Mucosa of rectum (tissue), 2 donors: ENCODE results near the gene DHRSX.
A peak's percentile ranks its signal among the peaks of the same experiment; 100 is the strongest.
"Not testable (repeated sequence)": the region's sequence is repeated elsewhere in the genome, so short reads cannot be mapped to it uniquely, and the experiment has no call there.

Source experiments
- H3K27ac ChIP-seq, 2 donors: one replicate each; pipeline ENCODE4 v1.7.0; 2013; ENCODE audit warnings: inconsistent platforms in 2 of 2, low read depth in 2 of 2, low read length in 2 of 2
- H3K27me3 ChIP-seq, 2 donors: one replicate each; pipeline ENCODE4 v1.7.0; 2013; ENCODE audit warnings: low read length in 2 of 2; ENCODE audit not compliant: control insufficient read depth in 2 of 2, insufficient read depth in 2 of 2
- H3K36me3 ChIP-seq, 2 donors: one replicate each; pipeline ENCODE4 v1.7.0; 2013; ENCODE audit warnings: low read length in 2 of 2; ENCODE audit not compliant: control insufficient read depth in 2 of 2, insufficient read depth in 2 of 2
- H3K4me1 ChIP-seq, 2 donors: one replicate each; pipeline ENCODE4 v1.7.0; 2013; ENCODE audit warnings: low read length in 2 of 2, mild to moderate bottlenecking in 1 of 2; ENCODE audit not compliant: control insufficient read depth in 2 of 2, insufficient read depth in 2 of 2
- H3K4me3 ChIP-seq, 2 donors: one replicate each; pipeline ENCODE4 v1.7.0; 2013; ENCODE audit warnings: low read length in 2 of 2
- H3K9ac ChIP-seq, 2 donors: one replicate each; pipeline ENCODE4 v1.7.0; 2013; ENCODE audit warnings: low read length in 2 of 2, low read depth in 1 of 2, mild to moderate bottlenecking in 1 of 2
- H3K9me3 ChIP-seq, 2 donors: one replicate each; pipeline ENCODE4 v1.7.0; 2013; ENCODE audit warnings: low read length in 2 of 2; ENCODE audit not compliant: control insufficient read depth in 2 of 2
- donor health status: healthy.
- donor health status: Normal muscosa, but diverticular disease.

Gene DHRSX

DNA sequence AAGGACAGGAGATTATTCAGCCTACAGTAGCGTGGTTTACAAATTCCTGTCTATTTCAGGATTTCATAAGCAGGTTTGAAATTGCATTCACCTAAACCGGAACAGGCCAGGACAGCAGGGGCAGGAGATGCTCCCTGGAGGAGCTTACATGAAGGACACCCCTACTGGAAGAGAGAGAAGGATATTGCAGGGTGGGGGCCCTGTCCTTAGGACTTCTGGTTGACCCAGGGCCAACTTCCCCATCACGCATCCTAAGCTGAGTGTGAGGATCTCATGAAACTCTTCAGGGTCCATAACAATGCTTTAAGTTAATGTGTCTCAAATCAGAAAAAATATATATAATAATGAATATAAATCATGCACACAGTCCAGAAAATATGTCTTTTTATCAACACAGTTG, 6.4 kb upstream of the DHRSX start:
- no peak overlapping the region for H3K4me3 ChIP-seq
- no peaks in the 10 kb centered on the region for H3K36me3 ChIP-seq
- peaks cover 5 to 13% of the 10 kb centered on the region in 2 donors for H3K4me1 ChIP-seq
- H3K9me3 ChIP-seq: no peaks in the 10 kb centered on the region
- H3K9ac ChIP-seq: no peak overlapping the region
- H3K27me3 ChIP-seq: no peaks in the 10 kb centered on the region
- H3K27ac ChIP-seq: no peak overlapping the region

DNA sequence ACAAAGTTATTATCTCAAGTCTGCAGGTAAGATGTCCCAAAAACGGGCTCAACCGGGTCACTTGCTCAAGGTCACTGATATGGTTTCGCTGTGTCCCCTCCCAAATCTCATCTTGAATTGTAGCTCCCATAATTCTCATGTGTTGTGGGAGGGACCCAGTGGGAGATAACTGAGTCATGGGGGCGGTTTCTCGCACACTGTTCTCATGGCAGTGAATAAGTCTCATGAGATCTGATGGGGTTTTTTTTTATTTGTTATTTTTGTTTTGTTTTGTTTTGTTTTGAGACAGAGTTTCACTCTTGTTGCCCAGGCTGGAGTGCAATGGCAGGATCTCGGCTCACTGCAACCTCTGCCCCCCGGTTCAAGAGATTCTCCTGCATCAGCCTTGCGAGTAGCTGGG, 4.6 kb upstream of the DHRSX start:
- H3K36me3 ChIP-seq, H3K9me3 ChIP-seq, H3K4me3 ChIP-seq, H3K9ac ChIP-seq, H3K27ac ChIP-seq, H3K27me3 ChIP-seq: not testable (repeated sequence)
- H3K4me1 ChIP-seq: peaks cover 10 to 16% of the 10 kb centered on the region in 2 donors

DNA sequence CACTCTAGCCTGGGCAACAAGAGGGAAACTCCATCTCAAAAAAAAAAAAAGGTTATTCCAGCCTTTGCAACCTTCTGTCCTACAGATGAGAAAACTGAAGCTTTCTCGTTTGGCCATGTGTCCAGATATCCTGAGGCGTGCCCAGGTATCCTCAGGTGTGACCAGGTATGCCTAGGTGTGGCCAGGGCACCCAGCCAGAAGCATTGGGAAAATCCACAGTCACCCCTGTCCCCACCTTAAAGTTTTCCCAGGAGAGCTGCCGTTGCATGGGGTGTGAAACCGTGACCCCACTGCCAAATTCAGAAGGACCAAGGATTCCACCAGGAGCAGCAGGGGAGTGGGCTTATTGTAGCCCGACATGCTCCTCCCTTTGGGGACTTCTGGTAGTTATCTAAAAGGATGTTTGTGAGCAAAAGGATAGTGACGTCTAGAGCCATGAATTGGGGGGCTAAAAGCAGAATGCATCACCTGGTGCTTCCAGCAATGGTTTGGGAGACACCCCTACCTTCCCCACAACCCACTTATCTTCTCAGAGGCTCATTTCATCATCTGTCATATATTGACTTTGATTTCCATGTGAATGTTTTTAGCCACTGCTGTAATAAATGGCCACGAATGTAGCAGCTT, 4.0 kb upstream of the DHRSX start:
- Histone ChIP-seq H3K27ac (no peak overlapping the region), H3K27me3 (no peaks in the 10 kb centered on the region), H3K4me1 (peaks cover 11 to 16% of the 10 kb centered on the region in 2 donors), H3K4me3 (no peak overlapping the region), H3K9me3 (no peaks in the 10 kb centered on the region), H3K9ac (no peak overlapping the region), H3K36me3 (no peaks in the 10 kb centered on the region)

DNA sequence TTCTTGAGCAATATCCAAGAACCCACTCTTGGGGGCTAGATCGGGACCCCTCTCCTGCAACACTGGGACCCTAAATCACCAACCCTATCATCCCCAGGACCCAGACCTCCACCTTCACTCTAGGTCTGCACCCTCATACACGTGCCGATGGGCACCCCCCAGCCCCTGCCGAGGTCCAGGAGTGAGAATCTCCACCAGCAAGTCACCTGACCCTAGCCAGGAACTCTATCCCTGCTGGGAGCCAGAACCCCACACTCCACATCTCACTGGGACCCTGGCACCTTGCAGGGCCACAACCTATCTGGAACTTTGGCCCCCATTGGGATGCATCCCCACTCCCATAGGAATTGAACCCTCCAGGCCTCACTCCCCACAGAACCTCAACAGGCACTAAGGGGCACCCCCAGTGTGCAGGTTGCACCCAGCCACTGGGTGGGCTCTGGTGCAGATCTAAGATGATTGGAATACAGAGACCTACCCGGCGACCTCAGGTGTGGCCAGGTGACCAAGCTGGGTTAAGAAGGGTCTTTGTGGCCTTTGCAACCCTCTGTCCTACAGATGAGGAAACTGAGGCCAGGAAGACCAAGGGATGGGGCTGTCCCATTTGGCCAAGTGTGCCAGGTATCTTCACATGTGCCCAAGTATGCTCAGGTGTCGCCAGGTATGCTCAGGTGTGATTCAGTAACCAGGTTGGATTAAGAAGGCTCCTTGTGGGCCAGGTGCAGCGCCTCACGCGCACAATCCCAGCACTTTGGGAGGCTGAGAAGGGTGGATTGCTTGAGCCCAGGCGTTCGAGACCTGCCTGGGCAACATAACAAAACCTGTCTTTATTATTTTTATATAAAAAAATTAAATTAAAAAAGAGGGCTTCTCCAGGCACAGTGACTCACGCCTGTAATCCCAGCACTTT, 3.1 kb upstream of the DHRSX start:
- Histone ChIP-seq H3K27me3 (no peaks in the 10 kb centered on the region), H3K27ac (no peak overlapping the region), H3K4me3 (no peak overlapping the region), H3K4me1 (peaks cover 21% of the 10 kb centered on the region in 2 donors), H3K9ac (no peak overlapping the region), H3K36me3 (no peaks in the 10 kb centered on the region), H3K9me3 (no peaks in the 10 kb centered on the region)

- Histone ChIP-seq H3K9ac (no peak overlapping the region), H3K27ac (peak overlapping the region; percentile 32 to 61), H3K27me3 (no peaks in the 10 kb centered on the region), H3K4me3 (no peak overlapping the region), H3K4me1 (peaks cover 26 to 28% of the 10 kb centered on the region in 2 donors), H3K9me3 (no peaks in the 10 kb centered on the region), H3K36me3 (no peaks in the 10 kb centered on the region)
These were observed 2.1 kb upstream of the DHRSX start for GRCh38 chrX:2502668-2503519.

- no peaks in the 10 kb centered on the region for H3K9me3 ChIP-seq
- H3K27ac ChIP-seq: peak overlapping the region; percentile 32 to 61
- no peak overlapping the region for H3K4me3 ChIP-seq
- peaks cover 33% of the 10 kb centered on the region in 2 donors for H3K4me1 ChIP-seq
- no peak overlapping the region for H3K9ac ChIP-seq
- H3K27me3 ChIP-seq: no peaks in the 10 kb centered on the region
- no peaks in the 10 kb centered on the region for H3K36me3 ChIP-seq
These were observed 1.4 kb upstream of the DHRSX start for GRCh38 chrX:2502120-2502667.

DNA sequence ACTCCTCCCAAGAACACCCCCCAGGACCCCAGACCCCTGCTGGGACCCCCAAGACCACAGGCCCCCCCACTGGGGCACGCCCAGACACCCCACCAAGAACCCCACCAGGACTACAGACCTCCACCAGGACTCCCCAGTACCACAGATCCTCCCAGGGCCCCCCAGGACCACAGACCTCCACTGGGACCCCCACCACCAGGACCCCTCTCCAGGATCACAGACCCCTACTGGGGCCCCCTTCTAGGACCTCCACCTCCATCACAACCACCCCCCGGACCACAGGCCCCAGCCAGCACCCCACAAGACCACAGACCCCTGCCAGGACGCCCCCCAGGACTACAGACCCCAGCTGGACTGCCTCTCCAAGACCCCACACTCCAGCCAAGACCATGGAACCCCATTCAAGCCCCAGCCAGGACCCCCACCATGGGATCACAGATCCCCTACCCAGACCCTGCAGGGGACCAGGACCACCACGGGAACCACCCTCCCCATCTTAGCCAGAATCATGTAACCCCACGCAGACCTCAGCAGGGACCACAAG, 855 bp upstream of the DHRSX start:
- Histone ChIP-seq H3K36me3 (no peaks in the 10 kb centered on the region), H3K27ac (peak overlapping the region in 1 of 2 donors; percentile 33), H3K4me1 (peaks cover 36 to 37% of the 10 kb centered on the region in 2 donors), H3K9me3 (no peaks in the 10 kb centered on the region), H3K4me3 (no peak overlapping the region), H3K27me3 (no peaks in the 10 kb centered on the region), H3K9ac (no peak overlapping the region)

DNA sequence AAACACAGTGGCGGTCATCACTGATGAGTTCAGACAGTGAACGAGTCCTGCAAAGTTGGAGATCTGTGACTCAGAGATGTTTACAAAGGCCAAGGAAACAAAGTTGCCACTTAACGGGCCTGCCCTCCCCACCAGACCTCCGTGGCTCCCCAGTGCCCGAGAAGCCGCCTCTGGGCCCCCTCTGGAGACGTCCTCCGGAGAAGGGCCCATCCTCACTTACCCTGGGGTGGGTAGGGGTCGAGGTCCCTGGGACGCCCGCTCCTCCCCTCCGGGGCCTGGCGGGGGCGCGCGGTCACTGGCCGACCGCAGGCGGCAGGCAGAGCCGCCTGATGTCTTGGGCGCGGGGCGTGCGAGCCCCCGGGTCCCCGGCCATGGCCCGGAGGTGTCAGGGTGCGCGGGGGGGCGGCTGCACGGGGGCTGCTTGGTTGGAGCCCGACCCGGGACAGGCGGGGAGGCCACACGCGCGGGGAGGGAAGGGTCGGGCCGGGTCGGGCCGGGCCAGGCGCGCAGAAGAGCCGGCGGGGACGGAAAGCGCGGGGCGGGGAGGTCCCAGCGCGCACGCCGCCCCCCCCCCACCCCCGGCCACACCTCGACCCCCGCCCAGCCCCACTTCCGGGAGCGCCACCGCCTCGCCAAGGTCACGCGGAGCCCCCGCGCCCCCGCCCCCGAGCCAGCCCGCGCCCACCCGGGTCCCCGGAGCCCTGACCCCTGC, 529 bp downstream of the DHRSX start:
- Histone ChIP-seq H3K9ac (peak overlapping the region; percentile 61 to 85), H3K4me1 (peaks cover 36 to 37% of the 10 kb centered on the region in 2 donors)

GRCh38 chrX:2499507-2499906, 1.3 kb downstream of the DHRSX start:
- peak overlapping the region; percentile 77 to 85 for H3K4me3 ChIP-seq
- peak overlapping the region; percentile 91 to 92 for H3K27ac ChIP-seq
- H3K9ac ChIP-seq: peak overlapping the region; percentile 61 to 85
- no peaks in the 10 kb centered on the region for H3K9me3 ChIP-seq
- peaks cover 6% of the 10 kb centered on the region in 2 donors for H3K36me3 ChIP-seq
- H3K27me3 ChIP-seq: no peaks in the 10 kb centered on the region
- peaks cover 36 to 37% of the 10 kb centered on the region in 2 donors for H3K4me1 ChIP-seq

More for the DNA sequence above, 529 bp downstream of the DHRSX start:
- Histone ChIP-seq H3K9me3 (no peaks in the 10 kb centered on the region), H3K36me3 (peaks cover 6% of the 10 kb centered on the region in 2 donors), H3K27me3 (no peaks in the 10 kb centered on the region), H3K27ac (peak overlapping the region; percentile 91 to 92), H3K4me3 (peak overlapping the region; percentile 77 to 85)
